H1 (cell line): ENCODE data around the gene ING1. TPM values are rescaled to one million over a fixed set of nuclear protein-coding genes. Genes with fewer than 3 reads are reported as not detected.
"Not testable (repeated sequence)": the region's sequence is repeated elsewhere in the genome, so short reads cannot be mapped to it uniquely, and the experiment has no call there.

Experiments
- CTCF ChIA-PET: fragments of 300-600 bp; sonication (Branson Sonifier 250); formaldehyde crosslinking; loops from one replicate; lab custom pipeline; 2021; ENCODE audit not compliant: partially characterized antibody; lab: Charles Lee
- POLR2A ChIA-PET: fragments of 300-600 bp; sonication (Branson Sonifier 250); formaldehyde crosslinking; loops from one replicate; lab custom pipeline; 2021; ENCODE audit warnings: inconsistent platforms; ENCODE audit not compliant: partially characterized antibody; lab: Charles Lee
- DNase-seq, 2 experiments: peaks; one replicate each; pipeline versions ENCODE4 v3.0.0 to v3.0.0-alpha.2; 2010 to 2022; ENCODE audit warnings: low spot score in 2 of 2, low read depth in 1 of 2, mixed read lengths in 1 of 2
- FAIRE-seq: peaks from 2 replicates; lab custom pipeline; 2011; peaks lifted over from hg19 to GRCh38; lab: Jason Lieb, UNC
- H2AFZ ChIP-seq: 2 replicates; pipeline ENCODE4 v1.8.1; 2012; ENCODE audit warnings: low read length, inconsistent platforms
- H2AK5ac ChIP-seq: 2 replicates; pipeline ENCODE4 v1.6.1; 2013; ENCODE audit warnings: low read depth, low read length
- H2BK120ac ChIP-seq: replicated peaks from 2 replicates; pipeline ENCODE3; 2013; ENCODE audit warnings: low read depth, low read length, inconsistent platforms
- H2BK12ac ChIP-seq: 2 replicates; pipeline ENCODE4 v1.6.1; 2013; ENCODE audit warnings: low read depth, low read length
- H2BK15ac ChIP-seq: 2 replicates; pipeline ENCODE4 v1.6.1; 2013; ENCODE audit warnings: low read length
- H2BK20ac ChIP-seq: 2 replicates; pipeline ENCODE4 v1.6.1; 2013; ENCODE audit warnings: low read length
- H2BK5ac ChIP-seq: 2 replicates; pipeline ENCODE4 v1.6.1; 2013; ENCODE audit warnings: low read depth, low read length
- H3K14ac ChIP-seq: 2 replicates; pipeline ENCODE4 v1.6.1; 2013; ENCODE audit warnings: inconsistent platforms; ENCODE audit not compliant: insufficient read length
- H3K18ac ChIP-seq: 2 replicates; pipeline ENCODE4 v1.6.1; 2013; ENCODE audit warnings: low read length; ENCODE audit errors: extremely low read depth
- H3K23ac ChIP-seq: 2 replicates; pipeline ENCODE4 v1.6.1; 2013; ENCODE audit warnings: inconsistent platforms; ENCODE audit not compliant: insufficient read length
- H3K23me2 ChIP-seq: 2 replicates; pipeline ENCODE4 v1.6.1; 2013; ENCODE audit warnings: low read depth, low read length
- H3K27ac ChIP-seq: 2 replicates; pipeline ENCODE4 v1.6.1; 2011; ENCODE audit warnings: low read depth, low read length, inconsistent platforms
- H3K27me3 ChIP-seq, 4 experiments: replicated peaks in 1 of 4; 1 replicate in 1 of 4; 2 replicates in 3 of 4; pipeline versions ENCODE4 v1.6.1 to v1.8.1; 2011 to 2013; ENCODE audit warnings: low read length in 3 of 4, mild to moderate bottlenecking in 3 of 4, inconsistent platforms in 2 of 4, mixed read lengths in 2 of 4, moderate library complexity in 1 of 4; ENCODE audit not compliant: control insufficient read depth in 3 of 4, insufficient read depth in 3 of 4; ENCODE audit errors: extremely low read depth in 1 of 4
- H3K36me3 ChIP-seq, 4 experiments: 2 replicates each; pipeline versions ENCODE4 v1.6.1 to v1.8.1; 2011 to 2013; ENCODE audit warnings: mild to moderate bottlenecking in 4 of 4, low read length in 3 of 4, moderate library complexity in 2 of 4, control low read depth in 1 of 4, inconsistent platforms in 1 of 4; ENCODE audit not compliant: insufficient read depth in 4 of 4, control insufficient read depth in 2 of 4
- H3K4ac ChIP-seq: replicated peaks from 2 replicates; pipeline ENCODE3; 2013; ENCODE audit warnings: low read length, low read depth, mixed read lengths, inconsistent platforms; ENCODE audit not compliant: insufficient read length
- H3K4me1 ChIP-seq, 4 experiments: replicated peaks in 1 of 4; 1 replicate in 1 of 4; 2 replicates in 3 of 4; pipeline versions ENCODE4 v1.6.1 to v1.8.1; 2011 to 2013; ENCODE audit warnings: low read length in 3 of 4, inconsistent platforms in 2 of 4, mixed read lengths in 1 of 4; ENCODE audit not compliant: insufficient read depth in 4 of 4, control insufficient read depth in 3 of 4
- H3K4me2 ChIP-seq, 2 experiments: 2 replicates each; pipeline versions ENCODE4 v1.6.1 to v1.8.1; 2011 to 2013; ENCODE audit warnings: low read depth in 2 of 2, low read length in 2 of 2, control low read depth in 1 of 2, inconsistent platforms in 1 of 2, mild to moderate bottlenecking in 1 of 2; ENCODE audit not compliant: insufficient read depth in 1 of 2
- H3K4me3 ChIP-seq, 4 experiments: fragments of 200-600, 300-600 bp in 1 of 4; sonication (generic), shearing (Covaris generic), sonication (Bioruptor Twin) in 1 of 4; 2 replicates each; pipeline versions ENCODE4 v1.5.1 to v1.8.1; 2011 to 2016; ENCODE audit warnings: low read length in 4 of 4, low read depth in 3 of 4, control low read depth in 2 of 4, inconsistent platforms in 2 of 4, mild to moderate bottlenecking in 2 of 4, mixed read lengths in 1 of 4, moderate library complexity in 1 of 4; ENCODE audit not compliant: insufficient read depth in 2 of 4; ENCODE audit errors: extremely low read depth in 1 of 4
- H3K56ac ChIP-seq: replicated peaks from 2 replicates; pipeline ENCODE3; 2013; ENCODE audit warnings: low read depth, mild to moderate bottlenecking, mixed read lengths, low read length, inconsistent platforms; ENCODE audit not compliant: insufficient read length
- H3K79me1 ChIP-seq: 2 replicates; pipeline ENCODE4 v1.6.1; 2013; ENCODE audit warnings: low read depth, low read length, control low read depth
- H3K79me2 ChIP-seq, 2 experiments: 2 replicates each; pipeline versions ENCODE4 v1.6.1 to v1.8.1; 2012 to 2013; ENCODE audit warnings: low read length in 2 of 2, mild to moderate bottlenecking in 2 of 2, inconsistent platforms in 1 of 2; ENCODE audit not compliant: insufficient read depth in 2 of 2, control insufficient read depth in 1 of 2
- H3K9ac ChIP-seq, 4 experiments: replicated peaks in 1 of 4; 1 replicate in 1 of 4; 2 replicates in 3 of 4; pipeline versions ENCODE4 v1.6.1 to v1.8.1; 2011 to 2013; ENCODE audit warnings: low read depth in 3 of 4, low read length in 3 of 4, control low read depth in 2 of 4, mild to moderate bottlenecking in 2 of 4, moderate library complexity in 2 of 4, inconsistent platforms in 1 of 4; ENCODE audit errors: extremely low read depth in 1 of 4
- H3K9me3 ChIP-seq, 2 experiments: 2 replicates each; pipeline versions ENCODE4 v1.6.1 to v1.8.1; 2012 to 2013; ENCODE audit warnings: mild to moderate bottlenecking in 2 of 2, moderate library complexity in 2 of 2, control low read depth in 1 of 2, inconsistent platforms in 1 of 2, low read depth in 1 of 2, low read length in 1 of 2, mixed read lengths in 1 of 2; ENCODE audit not compliant: insufficient read depth in 2 of 2
- H4K20me1 ChIP-seq, 2 experiments: replicated peaks in 1 of 2; 2 replicates each; pipeline versions ENCODE3 to v1.8.1; 2011 to 2013; ENCODE audit warnings: inconsistent platforms in 2 of 2, low read length in 2 of 2, mild to moderate bottlenecking in 1 of 2; ENCODE audit not compliant: insufficient read depth in 2 of 2, control insufficient read depth in 1 of 2
- H4K5ac ChIP-seq: 2 replicates; pipeline ENCODE4 v1.6.1; 2013; ENCODE audit warnings: low read length, low read depth, mixed read lengths, inconsistent platforms; ENCODE audit not compliant: insufficient read length
- H4K8ac ChIP-seq: 2 replicates; pipeline ENCODE4 v1.8.0; 2013; ENCODE audit warnings: mild to moderate bottlenecking, moderate library complexity, low read length, inconsistent platforms; ENCODE audit not compliant: insufficient read depth; ENCODE audit errors: extremely low read depth
- H4K91ac ChIP-seq: replicated peaks from 2 replicates; pipeline ENCODE3; 2013; ENCODE audit warnings: low read length, mixed read lengths, inconsistent platforms; ENCODE audit not compliant: insufficient read length
- CEBPB ChIP-seq: IDR thresholded peaks from 2 replicates; pipeline ENCODE4 v1.6.1; 2012; ENCODE audit warnings: low read depth, low read length
- EZH2 ChIP-seq: fragments of 200-600 bp; sonication (generic); IDR thresholded peaks from 2 replicates; pipeline ENCODE4 v1.7.1; 2012; ENCODE audit warnings: low read depth, mild to moderate bottlenecking, moderate library complexity, low read length, inconsistent platforms; ENCODE audit not compliant: severe bottlenecking
- WGBS, 2 experiments: shearing (Covaris generic) in 1 of 2; methylation state at CpG; one replicate each; pipeline versions ENCODE4 v1.1.6 to v1.1.7; 2013 to 2015; ENCODE audit warnings: low lambda C conversion rate in 2 of 2, mixed read lengths in 2 of 2, inconsistent platforms in 1 of 2, low coverage in 1 of 2, missing lambda C conversion rate in 1 of 2; ENCODE audit not compliant: insufficient replicate concordance in 2 of 2, insufficient coverage in 1 of 2, insufficient read length in 1 of 2; ENCODE audit errors: extremely low coverage in 1 of 2, missing lambda C conversion rate in 1 of 2; 5-methylcytosine and 5-hydroxymethylcytosine counted together
- polyA plus RNA-seq, 7 experiments: library from polyadenylated mRNA; depleted of rRNA in 3 of 7; stranded (reverse) in 5 of 7; unstranded in 2 of 7; fragments of >200 nt in 5 of 7; fragments of 200-250 nt in 2 of 7; gene quantifications; 1 replicate in 5 of 7; 2 replicates in 1 of 7; 4 replicates in 1 of 7; pipeline versions ENCODE4 v1.2.1 to v1.2.3, GENCODE V29; 2011 to 2013; ENCODE audit warnings: missing spikeins in 2 of 7, mixed read lengths in 2 of 7
- total RNA-seq: library from RNA; stranded (reverse); fragmentation: NEBNext Ultra II Directional; extraction: Animal tissue kit (Norgen Biotek cat#: 25700); gene quantifications from 2 replicates; pipeline ENCODE4 v1.2.1, GENCODE V29; 2021

The ING1 gene
- total and polyA plus RNA-seq, 2 of the 8 experiments (the other 6 are each of a cell fraction or from before 2014, with no cell fraction given): 22.3 to 26.6 TPM

DNA sequence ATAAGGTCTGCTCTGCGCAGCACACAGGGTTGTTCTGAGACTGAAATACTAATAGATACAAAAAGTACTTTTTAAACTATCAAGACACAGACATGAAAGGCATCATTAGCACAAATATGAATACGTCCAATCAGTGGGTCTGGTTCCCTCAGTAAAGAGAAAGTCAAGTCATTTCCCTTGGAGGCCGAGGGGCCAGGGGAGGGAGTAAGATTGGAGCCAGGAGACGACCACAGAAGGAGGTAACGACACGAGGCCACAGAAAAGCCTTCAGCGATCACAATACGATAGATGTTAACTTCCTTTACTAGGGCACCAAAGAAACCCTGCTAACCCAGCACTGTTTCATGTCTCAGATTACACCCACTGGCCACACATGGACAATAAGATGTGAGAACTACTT, 12.9 kb upstream of the ING1 start (continued):
- TF ChIP-seq CEBPB (no peak), EZH2 (no peak)

DNA sequence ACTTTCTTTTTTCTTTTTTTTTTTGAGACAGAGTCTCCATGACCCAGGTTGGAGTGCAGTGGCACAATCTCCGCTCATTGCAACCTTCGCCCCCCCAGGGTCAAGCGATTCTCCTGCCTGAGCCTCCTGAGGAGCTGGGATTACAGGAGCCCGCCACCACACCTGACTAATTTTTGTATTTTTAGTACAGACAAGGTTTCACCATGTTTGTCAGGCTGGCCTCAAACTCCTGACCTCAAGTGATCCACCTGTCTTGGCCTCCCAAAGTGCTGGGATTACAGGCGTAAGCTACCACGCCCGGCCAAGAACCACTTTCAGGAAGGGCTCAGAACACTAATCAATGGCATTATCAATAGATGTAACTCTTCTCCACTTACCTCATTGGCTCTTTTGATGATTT, 12.4 kb upstream of the ING1 start:
- H2BK5ac ChIP-seq, H4K8ac ChIP-seq, H2BK12ac ChIP-seq, H4K5ac ChIP-seq, H3K23ac ChIP-seq, H3K9me3 ChIP-seq, H3K4me1 ChIP-seq, H3K4ac ChIP-seq, H3K23me2 ChIP-seq, H3K4me3 ChIP-seq, H3K27me3 ChIP-seq, FAIRE-seq, DNase-seq, H3K9ac ChIP-seq, H3K27ac ChIP-seq, H3K56ac ChIP-seq, H3K14ac ChIP-seq, H2AK5ac ChIP-seq, H2BK120ac ChIP-seq, H2BK15ac ChIP-seq, H3K4me2 ChIP-seq, H3K79me1 ChIP-seq, H4K20me1 ChIP-seq, H2BK20ac ChIP-seq, H4K91ac ChIP-seq, H2AFZ ChIP-seq, H3K18ac ChIP-seq: not testable (repeated sequence)
- ChIA-PET POLR2A (interaction anchor here (3.9 kb wide), 1 partner anchor 11 kb away, joined by 17 read pairs; no protein-coding TSS in a partner anchor), CTCF (interaction anchor here (1.3 to 2.7 kb wide), 4 partner anchors 11 to 118 kb away, joined by 4 to 11 read pairs (median 7); no protein-coding TSS in a partner anchor)
- 94% methylated on average over 7 of the region's 7 CpGs; no CpG with 5 or more reads in 1 of the 2 experiments for WGBS, 2 experiments
- H3K36me3 ChIP-seq: peaks cover 4 to 29% (median 24%) of the 10 kb centered on the region in 4 experiments; a peak in 6 of 8 replicates
- peaks cover 0 to 10% of the 10 kb centered on the region in 2 experiments; a peak in 2 of 4 replicates for H3K79me2 ChIP-seq
